NCI-H460 (cell line): ENCODE results near the gene ARMH4. TPM values are rescaled to one million over a fixed set of nuclear protein-coding genes. Genes with fewer than 3 reads are reported as not detected.
A peak's percentile ranks its signal among the peaks of the same experiment; 100 is the strongest.
"Not testable (repeated sequence)": the region's sequence is repeated elsewhere in the genome, so short reads cannot be mapped to it uniquely, and the experiment has no call there.

ENCODE experiments used
- DNase-seq: peaks from one replicate; pipeline ENCODE4 v3.0.0-alpha.2; 2016; ENCODE audit warnings: low read depth; ENCODE audit errors: extremely low read depth
- total RNA-seq: library from RNA; depleted of rRNA; stranded (reverse); fragments of >200 nt; shearing (Covaris generic); gene quantifications from 2 replicates; pipeline ENCODE4 v1.2.3, GENCODE V29; 2014

Gene ARMH4
- total RNA-seq, 1 experiment from 2014 or later, result 1.2 TPM

- DNase-seq, result no peak
These were observed 2.8 kb downstream of the ARMH4 start for GRCh38 chr14:58149196-58149595.

- DNase-seq, result no peak
These were observed 5.6 kb downstream of the ARMH4 start for GRCh38 chr14:58146399-58146798.

GRCh38 chr14:58145936-58146335 lies 6.1 kb downstream of the ARMH4 start:
- DNase-seq, result no peak

GRCh38 chr14:58143106-58143505 lies 8.9 kb downstream of the ARMH4 start:
- DNase-seq, result no peak

GRCh38 chr14:58141893-58142292 lies 10.1 kb downstream of the ARMH4 start:
- DNase-seq, result no peak

- no peak for DNase-seq
These were observed 13.1 kb downstream of the ARMH4 start for GRCh38 chr14:58138714-58139482.

- DNase-seq, result no peak
These were observed 13.8 kb downstream of the ARMH4 start for GRCh38 chr14:58138031-58138713.

GRCh38 chr14:58133739-58134138 lies 18.3 kb downstream of the ARMH4 start:
- no peak for DNase-seq

- DNase-seq, result no peak
These were observed 20.6 kb downstream of the ARMH4 start for GRCh38 chr14:58131386-58131785.

GRCh38 chr14:58130116-58130782 lies 21.8 kb downstream of the ARMH4 start:
- DNase-seq, result no peak

GRCh38 chr14:58129208-58129607 lies 22.8 kb downstream of the ARMH4 start:
- no peak for DNase-seq

GRCh38 chr14:58128416-58128815 lies 23.6 kb downstream of the ARMH4 start:
- no peak for DNase-seq

GRCh38 chr14:58122546-58122945 lies 29.5 kb downstream of the ARMH4 start:
- not testable (repeated sequence) for DNase-seq

- DNase-seq, result no peak
These were observed 30.4 kb downstream of the ARMH4 start for GRCh38 chr14:58121530-58122186.

- DNase-seq, result no peak
These were observed 32.6 kb downstream of the ARMH4 start for GRCh38 chr14:58119381-58119780.

GRCh38 chr14:58118097-58118815 lies 33.8 kb downstream of the ARMH4 start:
- DNase-seq, result no peak

- no peak for DNase-seq
These were observed 42.3 kb downstream of the ARMH4 start for GRCh38 chr14:58109744-58110143.

- no peak for DNase-seq
These were observed 43.3 kb downstream of the ARMH4 start for GRCh38 chr14:58108717-58109116.

GRCh38 chr14:58107947-58108552 lies 44.0 kb downstream of the ARMH4 start:
- peak; percentile 55 for DNase-seq

GRCh38 chr14:58107041-58107440 lies 45.0 kb downstream of the ARMH4 start:
- DNase-seq, result no peak
